ENCODE measurements around the gene C1QC. TPM values are rescaled to one million over a fixed set of nuclear protein-coding genes. Genes with fewer than 3 reads are reported as not detected.

C1QC gene
- total and polyA plus RNA-seq, 2 donors (not counting 1 experiment from before 2014, with no cell fraction given) = not detected

GRCh38 chr1:22600071-22600816 is 43.2 kb upstream of the C1QC start:
- 66% methylated on average over 22 of the region's 22 CpGs for WGBS (ENCODE audit: insufficient coverage)

More at GRCh38 chr1:22600071-22600816, 43.2 kb upstream of the C1QC start:
- Mint-ChIP-seq H3K4me1 (no peaks in the 10 kb centered on the region), H3K27me3 (peaks cover 12% of the 10 kb centered on the region), H3K27ac (no peak overlapping the region), H3K4me3 (no peak overlapping the region), H3K9me3 (ENCODE audit: insufficient read depth) (no peaks in the 10 kb centered on the region)
- ChIA-PET POLR2A (no interaction called here), CTCF (no interaction called here)
- ATAC-seq (ENCODE audit: low read depth) (no peak), DNase-seq (no peak)
- H3K27ac ChIP-seq (ENCODE audit: low read length in 2 of 2) = no peak overlapping the region
- H3K4me1 ChIP-seq (ENCODE audit: control insufficient read depth in 2 of 2, insufficient read depth in 2 of 2, low read length in 2 of 2) = no peaks in the 10 kb centered on the region
- no peak for TF ChIP-seq EZH2 (IDR thresholded peaks at IDR 0.05; ENCODE audit: borderline replicate concordance, insufficient read depth, low read depth, low read length, poor library complexity, severe bottlenecking)
- no peak for TF ChIP-seq CTCF (IDR thresholded peaks at IDR 0.05)
- no peaks in the 10 kb centered on the region for H3K36me3 ChIP-seq (replicated peaks in 1 of 2; ENCODE audit: control extremely low read depth in 1 of 2, control insufficient read depth in 1 of 2, extremely low read depth in 1 of 2, insufficient read depth in 2 of 2, low read length in 1 of 2)
- H3K79me2 ChIP-seq (ENCODE audit: control insufficient read depth, insufficient read depth, low read length) = no peaks in the 10 kb centered on the region
- no peaks in the 10 kb centered on the region for H4K20me1 ChIP-seq (ENCODE audit: control insufficient read depth, insufficient read depth, low read length, poor library complexity, severe bottlenecking)
- no peak overlapping the region for H3K9ac ChIP-seq (ENCODE audit: low read length)
- H3K9me3 ChIP-seq (ENCODE audit: control extremely low read depth in 1 of 3, control insufficient read depth in 2 of 3, insufficient read depth in 1 of 3, low read length in 2 of 3) = no peaks in the 10 kb centered on the region
- peaks cover 0 to 2% (median 0%) of the 10 kb centered on the region in 4 experiments for H3K27me3 ChIP-seq (replicated peaks in 1 of 4; ENCODE audit: control extremely low read depth in 1 of 4, control insufficient read depth in 3 of 4, insufficient read depth in 4 of 4, low read length in 3 of 4)
- no peak overlapping the region for H2AFZ ChIP-seq (ENCODE audit: insufficient read depth, low read depth, low read length, poor library complexity, severe bottlenecking)
- H3K4me2 ChIP-seq (replicated peaks; ENCODE audit: low read depth, low read length, poor library complexity, severe bottlenecking) = no peak overlapping the region
- intact Hi-C loops (cut with micrococcal nuclease) = no loop called here
- H3K4me3 ChIP-seq (ENCODE audit: control extremely low read depth in 1 of 5, extremely low read depth in 1 of 5, insufficient read depth in 1 of 5, low read depth in 2 of 5, low read length in 4 of 5) = no peak overlapping the region

Measured in B cell (primary cell).